ENCODE data around the gene VASH2. TPM values are rescaled to one million over a fixed set of nuclear protein-coding genes. Genes with fewer than 3 reads are reported as not detected.
"Not testable (repeated sequence)": the region's sequence is repeated elsewhere in the genome, so short reads cannot be mapped to it uniquely, and the experiment has no call there.

VASH2 gene
- total RNA-seq, 1 donor from 2014 or later, result 4.2 TPM

DNA sequence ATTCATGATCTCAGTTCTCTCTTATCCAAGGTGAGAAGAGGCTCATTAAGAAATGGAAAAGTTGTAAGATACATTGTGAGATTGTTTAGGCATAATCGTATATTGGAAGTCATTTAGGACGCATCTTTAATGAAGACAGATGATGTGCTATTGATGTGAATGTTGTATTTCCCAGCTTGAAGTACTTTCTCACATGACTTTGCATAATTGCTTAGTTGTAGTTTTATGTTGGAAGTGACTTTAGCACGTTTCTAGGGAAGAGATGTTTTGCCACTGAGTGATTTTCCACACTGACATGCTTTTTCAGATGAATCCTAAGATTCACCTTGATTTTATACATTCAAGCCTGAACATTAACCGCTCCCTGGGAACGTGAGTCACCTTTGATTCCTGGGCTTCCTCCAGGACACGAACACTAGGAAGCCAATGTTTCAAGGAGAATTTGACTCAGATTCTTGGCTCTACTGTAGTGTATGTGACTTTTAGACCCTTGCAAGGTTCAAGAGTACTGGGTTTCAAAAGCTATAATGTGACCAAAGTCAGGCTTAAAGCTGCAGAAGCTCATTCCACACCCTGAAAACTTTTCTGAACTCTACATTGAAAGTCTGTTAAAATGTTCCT lies 37.5 kb downstream of the VASH2 start:
- H3K4me3 ChIP-seq, result no peak overlapping the region
- no peaks in the 10 kb centered on the region for H3K36me3 ChIP-seq
- no peak for DNase-seq (ENCODE audit: extremely low spot score in 2 of 2)
- no peaks in the 10 kb centered on the region for H3K27me3 ChIP-seq
- intact Hi-C loops (cut with DNase I), result no loop called here
- H3K27ac ChIP-seq, result no peak overlapping the region
- no peaks in the 10 kb centered on the region for H3K4me1 ChIP-seq
- TF ChIP-seq, protein P1, sequence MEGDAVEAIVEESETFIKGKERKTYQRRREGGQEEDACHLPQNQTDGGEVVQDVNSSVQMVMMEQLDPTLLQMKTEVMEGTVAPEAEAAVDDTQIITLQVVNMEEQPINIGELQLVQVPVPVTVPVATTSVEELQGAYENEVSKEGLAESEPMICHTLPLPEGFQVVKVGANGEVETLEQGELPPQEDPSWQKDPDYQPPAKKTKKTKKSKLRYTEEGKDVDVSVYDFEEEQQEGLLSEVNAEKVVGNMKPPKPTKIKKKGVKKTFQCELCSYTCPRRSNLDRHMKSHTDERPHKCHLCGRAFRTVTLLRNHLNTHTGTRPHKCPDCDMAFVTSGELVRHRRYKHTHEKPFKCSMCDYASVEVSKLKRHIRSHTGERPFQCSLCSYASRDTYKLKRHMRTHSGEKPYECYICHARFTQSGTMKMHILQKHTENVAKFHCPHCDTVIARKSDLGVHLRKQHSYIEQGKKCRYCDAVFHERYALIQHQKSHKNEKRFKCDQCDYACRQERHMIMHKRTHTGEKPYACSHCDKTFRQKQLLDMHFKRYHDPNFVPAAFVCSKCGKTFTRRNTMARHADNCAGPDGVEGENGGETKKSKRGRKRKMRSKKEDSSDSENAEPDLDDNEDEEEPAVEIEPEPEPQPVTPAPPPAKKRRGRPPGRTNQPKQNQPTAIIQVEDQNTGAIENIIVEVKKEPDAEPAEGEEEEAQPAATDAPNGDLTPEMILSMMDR (IDR thresholded peaks at IDR 0.05), result no peak
- TF ChIP-seq POLR2A (IDR thresholded peaks at IDR 0.05), result no peak
- no peak for TF ChIP-seq POLR2AphosphoS5 (IDR thresholded peaks at IDR 0.05; ENCODE audit: insufficient read depth in 1 of 2, low read depth in 1 of 2)
- H3K9me3 ChIP-seq, result no peaks in the 10 kb centered on the region

- Histone ChIP-seq H3K9me3 (no peaks in the 10 kb centered on the region), H3K27ac (no peak overlapping the region), H3K4me3 (no peak overlapping the region), H3K4me1 (no peaks in the 10 kb centered on the region), H3K36me3 (peaks cover 0 to 10% of the 10 kb centered on the region in 2 donors), H3K27me3 (no peaks in the 10 kb centered on the region)
- TF ChIP-seq, protein P1 (IDR thresholded peaks at IDR 0.05), result no peak
- TF ChIP-seq POLR2AphosphoS5 (IDR thresholded peaks at IDR 0.05; ENCODE audit: insufficient read depth in 1 of 2, low read depth in 1 of 2) (no peak), POLR2A (IDR thresholded peaks at IDR 0.05) (no peak)
- intact Hi-C loops (cut with DNase I), result no loop called here
- DNase-seq (ENCODE audit: extremely low spot score in 2 of 2), result no peak
Measured at GRCh38 chr1:212990276-212990675, 39.9 kb downstream of the VASH2 start.

DNA sequence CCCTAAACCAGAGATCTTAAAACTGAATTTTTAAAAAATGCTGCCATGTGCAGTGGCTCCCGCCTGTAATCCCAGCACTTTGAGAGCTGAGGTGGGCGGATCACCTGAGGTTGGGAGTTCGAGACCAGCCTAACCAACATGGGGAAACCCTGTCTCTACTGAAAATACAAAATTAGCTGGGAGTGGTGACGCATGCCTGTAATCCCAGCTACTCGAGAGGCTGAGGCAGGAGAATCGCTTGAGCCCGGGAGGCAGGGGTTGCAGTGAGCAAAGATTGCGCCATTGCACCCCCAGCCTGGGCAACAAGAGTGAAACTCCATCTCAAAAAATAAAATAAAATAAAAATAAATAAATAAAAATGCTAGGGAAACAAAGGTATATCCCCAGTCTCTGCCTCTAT lies 43.6 kb downstream of the VASH2 start:
- intact Hi-C loops (cut with DNase I); DNase-seq (ENCODE audit: extremely low spot score in 2 of 2); H3K9me3 ChIP-seq; H3K27me3 ChIP-seq; H3K27ac ChIP-seq; H3K4me1 ChIP-seq; H3K4me3 ChIP-seq: not testable (repeated sequence)
- H3K36me3 ChIP-seq, result peaks cover 0 to 23% of the 10 kb centered on the region in 2 donors

DNA sequence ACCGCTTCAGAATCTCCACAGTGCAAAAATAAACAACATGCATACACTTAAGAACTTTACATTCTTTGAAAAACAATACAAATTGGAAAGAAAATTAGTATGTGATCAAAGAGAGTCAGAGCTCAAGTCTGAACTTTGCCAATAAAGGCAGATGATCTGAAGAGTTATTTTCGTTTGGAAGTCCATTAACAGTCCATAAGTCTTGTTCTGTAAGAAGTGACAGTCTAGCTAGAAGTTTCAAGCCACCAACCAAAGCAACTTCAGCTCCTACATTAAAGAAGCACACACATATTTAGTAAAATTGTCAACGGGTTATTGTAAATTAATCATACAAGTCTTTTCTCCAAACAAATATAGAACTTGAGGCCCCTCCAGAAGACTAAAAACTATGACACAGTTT lies 44.6 kb downstream of the VASH2 start:
- DNase-seq (ENCODE audit: extremely low spot score in 2 of 2), result no peak
- H3K27ac ChIP-seq, result no peak overlapping the region
- no peak overlapping the region for H3K4me3 ChIP-seq
- no peaks in the 10 kb centered on the region for H3K4me1 ChIP-seq
- TF ChIP-seq POLR2A (IDR thresholded peaks at IDR 0.05) (no peak), POLR2AphosphoS5 (IDR thresholded peaks at IDR 0.05; ENCODE audit: insufficient read depth in 1 of 2, low read depth in 1 of 2) (no peak)
- TF ChIP-seq, protein P1 (IDR thresholded peaks at IDR 0.05), result no peak
- H3K27me3 ChIP-seq, result no peaks in the 10 kb centered on the region
- peaks cover 0 to 29% of the 10 kb centered on the region in 2 donors for H3K36me3 ChIP-seq
- H3K9me3 ChIP-seq, result no peaks in the 10 kb centered on the region
- intact Hi-C loops (cut with DNase I), result no loop called here

- H3K4me3 ChIP-seq, result no peak overlapping the region
- no peaks in the 10 kb centered on the region for H3K4me1 ChIP-seq
- no peaks in the 10 kb centered on the region for H3K27me3 ChIP-seq
- intact Hi-C loops (cut with DNase I), result loop anchor here (10.0 kb wide), 1 partner anchor 328 kb away; no protein-coding TSS in a partner anchor
- peaks cover 0 to 54% of the 10 kb centered on the region in 2 donors for H3K36me3 ChIP-seq
- DNase-seq (ENCODE audit: extremely low spot score in 2 of 2), result no peak
- no peaks in the 10 kb centered on the region for H3K9me3 ChIP-seq
- no peak overlapping the region for H3K27ac ChIP-seq
- TF ChIP-seq POLR2AphosphoS5 (IDR thresholded peaks at IDR 0.05; ENCODE audit: insufficient read depth in 1 of 2, low read depth in 1 of 2) (no peak), POLR2A (IDR thresholded peaks at IDR 0.05) (no peak)
- TF ChIP-seq, protein P1 (IDR thresholded peaks at IDR 0.05), result no peak
Measured at GRCh38 chr1:213003256-213003655, 52.9 kb downstream of the VASH2 start.

Data from vagina (tissue), 2 donors.